Measurements from ENCODE around the gene NR4A3. TPM values are rescaled to one million over a fixed set of nuclear protein-coding genes. Genes with fewer than 3 reads are reported as not detected.

Gene NR4A3
- total and polyA plus RNA-seq, 5 donors from 2014 or later, result 0.21 to 84.1 (median 0.41) TPM

- Histone ChIP-seq H3K27me3 (ENCODE audit: control insufficient read depth, insufficient read depth, low read length) (peaks cover 2% of the 10 kb centered on the region), H3K36me3 (ENCODE audit: control insufficient read depth, insufficient read depth, low read length) (no peaks in the 10 kb centered on the region), H3K27ac (ENCODE audit: insufficient read depth, low read length, poor library complexity, severe bottlenecking) (no peak overlapping the region), H3K4me1 (ENCODE audit: control insufficient read depth, insufficient read depth, low read length, poor library complexity, severe bottlenecking) (peaks cover 5% of the 10 kb centered on the region), H3K9me3 (ENCODE audit: control insufficient read depth in 2 of 2, low read length in 2 of 2) (no peaks in the 10 kb centered on the region), H3K4me3 (ENCODE audit: low read depth, low read length) (no peak overlapping the region)
- no peaks in the 10 kb centered on the region for H3K36me3 Mint-ChIP-seq
- peaks cover 5 to 15% (median 12%) of the 10 kb centered on the region in 4 donors for H3K4me1 Mint-ChIP-seq
- no peaks in the 10 kb centered on the region for H3K27me3 Mint-ChIP-seq
- no peak overlapping the region for H3K4me3 Mint-ChIP-seq
- no peaks in the 10 kb centered on the region for H3K9me3 Mint-ChIP-seq
- peak overlapping the region in 2 of 3 donors; percentile 32 to 33 for H3K27ac Mint-ChIP-seq
- ATAC-seq (ENCODE audit: low read depth in 2 of 2) (no peak), DNase-seq (no peak)
Measured at GRCh38 chr9:99807956-99808355, 13.7 kb upstream of the NR4A3 start.

GRCh38 chr9:99808454-99808853, 13.2 kb upstream of the NR4A3 start:
- DNase-seq (no peak), ATAC-seq (ENCODE audit: low read depth in 2 of 2) (no peak)
- Histone ChIP-seq H3K4me3 (ENCODE audit: low read depth, low read length) (no peak overlapping the region), H3K4me1 (ENCODE audit: control insufficient read depth, insufficient read depth, low read length, poor library complexity, severe bottlenecking) (peaks cover 5% of the 10 kb centered on the region), H3K27me3 (ENCODE audit: control insufficient read depth, insufficient read depth, low read length) (peaks cover 2% of the 10 kb centered on the region), H3K9me3 (ENCODE audit: control insufficient read depth in 2 of 2, low read length in 2 of 2) (no peaks in the 10 kb centered on the region), H3K27ac (ENCODE audit: insufficient read depth, low read length, poor library complexity, severe bottlenecking) (no peak overlapping the region), H3K36me3 (ENCODE audit: control insufficient read depth, insufficient read depth, low read length) (no peaks in the 10 kb centered on the region)
- Mint-ChIP-seq H3K9me3 (no peaks in the 10 kb centered on the region), H3K4me3 (no peak overlapping the region), H3K27ac (peak overlapping the region in 1 of 3 donors; percentile 33), H3K4me1 (peaks cover 5 to 15% (median 12%) of the 10 kb centered on the region in 4 donors), H3K36me3 (no peaks in the 10 kb centered on the region), H3K27me3 (no peaks in the 10 kb centered on the region)

- H3K27me3 ChIP-seq (ENCODE audit: control insufficient read depth, insufficient read depth, low read length), result peaks cover 2% of the 10 kb centered on the region
- DNase-seq, result no peak
- H3K4me1 ChIP-seq (ENCODE audit: control insufficient read depth, insufficient read depth, low read length, poor library complexity, severe bottlenecking), result peaks cover 5% of the 10 kb centered on the region
- Mint-ChIP-seq H3K4me3 (no peak overlapping the region), H3K27me3 (no peaks in the 10 kb centered on the region), H3K4me1 (peaks cover 5 to 15% (median 12%) of the 10 kb centered on the region in 4 donors), H3K9me3 (no peaks in the 10 kb centered on the region), H3K27ac (peak overlapping the region in 1 of 3 donors; percentile 12), H3K36me3 (no peaks in the 10 kb centered on the region)
- no peak overlapping the region for H3K27ac ChIP-seq (ENCODE audit: insufficient read depth, low read length, poor library complexity, severe bottlenecking)
- H3K9me3 ChIP-seq (ENCODE audit: control insufficient read depth in 2 of 2, low read length in 2 of 2), result no peaks in the 10 kb centered on the region
- no peaks in the 10 kb centered on the region for H3K36me3 ChIP-seq (ENCODE audit: control insufficient read depth, insufficient read depth, low read length)
- H3K4me3 ChIP-seq (ENCODE audit: low read depth, low read length), result no peak overlapping the region
- ATAC-seq (ENCODE audit: low read depth in 2 of 2), result no peak
Measured at GRCh38 chr9:99809586-99810319, 11.9 kb upstream of the NR4A3 start.

GRCh38 chr9:99811172-99811571, 10.5 kb upstream of the NR4A3 start:
- Mint-ChIP-seq H3K27ac (no peak overlapping the region), H3K4me1 (peaks cover 5 to 15% (median 12%) of the 10 kb centered on the region in 4 donors), H3K36me3 (no peaks in the 10 kb centered on the region), H3K27me3 (no peaks in the 10 kb centered on the region), H3K4me3 (no peak overlapping the region), H3K9me3 (no peaks in the 10 kb centered on the region)
- no peak overlapping the region for H3K4me3 ChIP-seq (ENCODE audit: low read depth, low read length)
- ATAC-seq (ENCODE audit: low read depth in 2 of 2) (no peak), DNase-seq (no peak)
- H3K27ac ChIP-seq (ENCODE audit: insufficient read depth, low read length, poor library complexity, severe bottlenecking), result no peak overlapping the region
- H3K36me3 ChIP-seq (ENCODE audit: control insufficient read depth, insufficient read depth, low read length), result no peaks in the 10 kb centered on the region
- H3K4me1 ChIP-seq (ENCODE audit: control insufficient read depth, insufficient read depth, low read length, poor library complexity, severe bottlenecking), result peaks cover 5% of the 10 kb centered on the region
- peaks cover 2% of the 10 kb centered on the region for H3K27me3 ChIP-seq (ENCODE audit: control insufficient read depth, insufficient read depth, low read length)
- H3K9me3 ChIP-seq (ENCODE audit: control insufficient read depth in 2 of 2, low read length in 2 of 2), result no peaks in the 10 kb centered on the region

- Histone ChIP-seq H3K9me3 (ENCODE audit: control insufficient read depth in 2 of 2, low read length in 2 of 2) (no peaks in the 10 kb centered on the region), H3K36me3 (ENCODE audit: control insufficient read depth, insufficient read depth, low read length) (no peaks in the 10 kb centered on the region), H3K27ac (ENCODE audit: insufficient read depth, low read length, poor library complexity, severe bottlenecking) (no peak overlapping the region), H3K27me3 (ENCODE audit: control insufficient read depth, insufficient read depth, low read length) (peaks cover 2% of the 10 kb centered on the region), H3K4me1 (ENCODE audit: control insufficient read depth, insufficient read depth, low read length, poor library complexity, severe bottlenecking) (peaks cover 5% of the 10 kb centered on the region), H3K4me3 (ENCODE audit: low read depth, low read length) (no peak overlapping the region)
- Mint-ChIP-seq H3K4me3 (no peak overlapping the region), H3K4me1 (peaks cover 5 to 15% (median 12%) of the 10 kb centered on the region in 4 donors), H3K36me3 (no peaks in the 10 kb centered on the region), H3K27ac (peak overlapping the region in 2 of 3 donors; percentile 10 to 25), H3K27me3 (no peaks in the 10 kb centered on the region), H3K9me3 (no peaks in the 10 kb centered on the region)
- no peak for ATAC-seq (ENCODE audit: low read depth in 2 of 2)
- peak in 1 of 3 donors; percentile 51 for DNase-seq
Measured at GRCh38 chr9:99811598-99812383, 9.9 kb upstream of the NR4A3 start.

DNA sequence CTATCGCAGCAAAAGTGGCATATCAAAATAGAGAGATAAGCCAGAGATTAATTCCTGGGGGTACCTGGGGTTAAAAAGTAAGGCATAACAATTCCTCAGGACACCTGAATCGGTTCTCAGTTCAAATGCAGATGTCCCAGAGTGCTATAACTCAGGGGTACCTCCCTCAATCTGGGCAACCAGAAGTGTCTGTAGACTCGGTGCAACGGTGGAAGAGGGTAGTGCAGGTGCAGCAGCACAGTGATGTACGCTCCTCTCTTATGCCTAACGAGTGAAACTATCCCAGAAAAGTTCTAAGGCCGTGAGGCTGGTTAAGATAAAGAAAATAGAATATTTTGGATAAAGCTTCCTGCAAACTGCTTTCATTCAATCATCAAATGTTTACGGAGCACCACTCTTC, 7.9 kb upstream of the NR4A3 start:
- no peak overlapping the region for H3K27ac ChIP-seq (ENCODE audit: insufficient read depth, low read length, poor library complexity, severe bottlenecking)
- H3K27me3 ChIP-seq (ENCODE audit: control insufficient read depth, insufficient read depth, low read length), result peaks cover 2% of the 10 kb centered on the region
- H3K4me3 ChIP-seq (ENCODE audit: low read depth, low read length), result no peak overlapping the region
- H3K27ac Mint-ChIP-seq, result no peak overlapping the region
- H3K36me3 ChIP-seq (ENCODE audit: control insufficient read depth, insufficient read depth, low read length), result no peaks in the 10 kb centered on the region
- no peaks in the 10 kb centered on the region for H3K36me3 Mint-ChIP-seq
- DNase-seq, result no peak
- peaks cover 4% of the 10 kb centered on the region for H3K4me1 ChIP-seq (ENCODE audit: control insufficient read depth, insufficient read depth, low read length, poor library complexity, severe bottlenecking)
- H3K4me3 Mint-ChIP-seq, result no peak overlapping the region
- no peaks in the 10 kb centered on the region for H3K9me3 ChIP-seq (ENCODE audit: control insufficient read depth in 2 of 2, low read length in 2 of 2)
- H3K27me3 Mint-ChIP-seq, result no peaks in the 10 kb centered on the region
- ATAC-seq (ENCODE audit: low read depth in 2 of 2), result no peak
- peaks cover 0 to 2% (median 0%) of the 10 kb centered on the region in 7 donors for H3K9me3 Mint-ChIP-seq
- H3K4me1 Mint-ChIP-seq, result peaks cover 0 to 15% (median 9%) of the 10 kb centered on the region in 4 donors

DNA sequence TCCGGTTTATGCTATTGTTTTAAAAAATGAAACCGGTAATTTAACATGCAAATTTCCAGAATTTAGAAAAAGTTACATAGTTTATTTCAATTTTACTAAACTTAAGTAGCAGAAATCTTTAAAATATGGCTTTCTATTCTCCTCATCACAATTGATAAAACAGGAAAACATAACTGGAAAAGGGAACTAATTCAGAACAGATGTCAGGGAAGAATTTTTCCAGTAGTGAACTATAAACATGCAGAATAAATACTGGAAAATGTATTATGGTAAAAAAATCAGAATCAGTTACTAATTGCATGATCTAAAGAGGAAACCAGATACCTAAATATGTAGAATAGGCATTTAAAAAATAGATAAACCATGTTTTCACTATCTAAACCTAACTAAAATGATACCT, 7.3 kb upstream of the NR4A3 start:
- peaks cover 11% of the 10 kb centered on the region for H3K4me1 ChIP-seq (ENCODE audit: control insufficient read depth, insufficient read depth, low read length, poor library complexity, severe bottlenecking)
- no peaks in the 10 kb centered on the region for H3K9me3 ChIP-seq (ENCODE audit: control insufficient read depth in 2 of 2, low read length in 2 of 2)
- DNase-seq (no peak), ATAC-seq (ENCODE audit: low read depth in 2 of 2) (no peak)
- Mint-ChIP-seq H3K36me3 (no peaks in the 10 kb centered on the region), H3K9me3 (peaks cover 0 to 2% (median 0%) of the 10 kb centered on the region in 7 donors), H3K4me3 (no peak overlapping the region), H3K27ac (no peak overlapping the region), H3K27me3 (no peaks in the 10 kb centered on the region), H3K4me1 (peaks cover 0 to 21% (median 13%) of the 10 kb centered on the region in 4 donors)
- peaks cover 2% of the 10 kb centered on the region for H3K27me3 ChIP-seq (ENCODE audit: control insufficient read depth, insufficient read depth, low read length)
- H3K27ac ChIP-seq (ENCODE audit: insufficient read depth, low read length, poor library complexity, severe bottlenecking), result no peak overlapping the region
- H3K4me3 ChIP-seq (ENCODE audit: low read depth, low read length), result no peak overlapping the region
- no peaks in the 10 kb centered on the region for H3K36me3 ChIP-seq (ENCODE audit: control insufficient read depth, insufficient read depth, low read length)
